ENCODE measurements around the gene DNAL1. TPM values are rescaled to one million over a fixed set of nuclear protein-coding genes. Genes with fewer than 3 reads are reported as not detected.

Gene DNAL1
- total and polyA plus RNA-seq, 9 of the 15 experiments (the other 6 are each of a cell fraction or from before 2014, with no cell fraction given), result 1.6 to 11.7 (median 4.8) TPM

DNA sequence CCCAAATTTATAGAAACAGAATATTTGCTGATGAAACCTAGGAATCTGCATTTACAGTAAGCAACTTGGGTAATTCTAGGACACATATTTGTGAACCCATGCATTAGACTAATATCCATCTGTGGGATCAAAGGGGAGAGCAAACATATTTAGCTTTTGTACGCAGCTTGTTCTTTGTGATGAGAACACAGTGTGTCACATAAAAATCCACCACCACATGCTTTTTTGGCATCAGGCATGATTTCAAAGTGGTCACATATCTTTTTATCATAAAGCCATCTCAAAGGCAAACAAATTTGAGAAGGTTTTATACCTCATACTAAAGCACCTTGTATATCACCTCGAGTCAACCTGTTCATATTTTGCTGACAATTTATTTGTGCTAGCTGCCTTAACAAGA is 15.7 kb downstream of the DNAL1 start:
- FAIRE-seq, result no peak
- no peaks in the 10 kb centered on the region for H3K27me3 ChIP-seq (ENCODE audit: control insufficient read depth in 2 of 2, insufficient read depth in 2 of 2, low read length in 2 of 2)

DNA sequence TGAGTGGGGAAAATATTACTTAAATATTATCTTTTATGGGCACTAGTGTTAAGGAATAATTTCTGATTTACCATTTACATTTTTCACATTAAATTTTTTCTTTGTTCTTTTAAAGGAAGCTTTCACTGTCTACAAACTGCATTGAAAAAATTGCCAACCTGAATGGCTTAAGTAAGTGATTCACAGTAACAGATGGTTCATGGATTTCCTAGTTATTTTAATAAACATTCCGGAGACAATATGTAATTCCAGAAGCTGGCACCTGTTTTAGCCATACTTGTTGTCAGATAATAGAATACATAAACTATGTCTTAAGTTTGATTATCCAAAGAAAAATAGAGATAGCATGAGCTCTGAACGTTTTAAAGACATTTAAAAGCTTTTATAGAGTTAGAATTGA is 17.1 kb downstream of the DNAL1 start:
- Histone ChIP-seq H3K27me3 (ENCODE audit: control insufficient read depth in 2 of 2, insufficient read depth in 2 of 2, low read length in 2 of 2) (no peaks in the 10 kb centered on the region), H3K9me3 (replicated peaks; ENCODE audit: control insufficient read depth, insufficient read depth, low read depth, low read length) (no peaks in the 10 kb centered on the region), H3K9me1 (ENCODE audit: control insufficient read depth, insufficient read depth, low read length) (no peaks in the 10 kb centered on the region), H3K36me3 (ENCODE audit: control insufficient read depth, insufficient read depth, low read length) (no peaks in the 10 kb centered on the region), H3K79me2 (ENCODE audit: control insufficient read depth, insufficient read depth, low read length) (no peaks in the 10 kb centered on the region), H3K27ac (ENCODE audit: extremely low read depth, low read depth, low read length) (no peak overlapping the region), H3K9ac (ENCODE audit: insufficient read depth in 1 of 2, low read depth in 2 of 2, low read length in 2 of 2) (no peak overlapping the region), H3K4me3 (no peak overlapping the region), H3K4me1 (replicated peaks in 1 of 2; ENCODE audit: control insufficient read depth in 2 of 2, insufficient read depth in 2 of 2, low read length in 2 of 2) (peaks cover 0 to 4% of the 10 kb centered on the region in 2 experiments; a peak in 2 of 5 replicates), H2AFZ (ENCODE audit: low read depth, low read length) (no peak overlapping the region), H4K20me1 (replicated peaks; ENCODE audit: control insufficient read depth, insufficient read depth, low read length) (no peaks in the 10 kb centered on the region), H3K4me2 (ENCODE audit: insufficient read depth, low read length) (no peak overlapping the region)
- intact Hi-C loops (cut with micrococcal nuclease), result no loop called here
- WGBS (ENCODE audit: insufficient coverage, low coverage, missing lambda C conversion rate), result 26% methylated on average over 2 of the region's 2 CpGs
- POLR2A ChIA-PET, result interaction anchor here (0.8 kb wide), 2 partner anchors 16 to 124 kb away, joined by 3 read pairs; no protein-coding TSS in a partner anchor
- no peak for ATAC-seq
- in situ Hi-C loops (cut with MboI), result no loop called here
- CTCF ChIA-PET (ENCODE audit: low intra/inter-chr PET ratio), result no interaction called here
- FAIRE-seq, result no peak
- DNase-seq (ENCODE audit: extremely low read depth in 1 of 4, low spot score in 3 of 4), result no peak
- no TSS peak for BruUV-seq (replicated peaks)
- no peak for TF ChIP-seq ZNF324 (CRISPR knock-in tag; IDR thresholded peaks at IDR 0.05)
- no peak for TF ChIP-seq ZNF561 (CRISPR knock-in tag; conservative IDR thresholded peaks at IDR 0.05)
- TF ChIP-seq NUFIP1 (IDR thresholded peaks at IDR 0.05; ENCODE audit: partially characterized antibody), result no peak
- no peak for TF ChIP-seq U2AF1 (optimal IDR thresholded peaks at IDR 0.05; ENCODE audit: low read depth, low read length)
- no peak for TF ChIP-seq SMC3 (conservative IDR thresholded peaks at IDR 0.05; ENCODE audit: insufficient read depth, low read depth, low read length)
- TF ChIP-seq, protein P1, sequence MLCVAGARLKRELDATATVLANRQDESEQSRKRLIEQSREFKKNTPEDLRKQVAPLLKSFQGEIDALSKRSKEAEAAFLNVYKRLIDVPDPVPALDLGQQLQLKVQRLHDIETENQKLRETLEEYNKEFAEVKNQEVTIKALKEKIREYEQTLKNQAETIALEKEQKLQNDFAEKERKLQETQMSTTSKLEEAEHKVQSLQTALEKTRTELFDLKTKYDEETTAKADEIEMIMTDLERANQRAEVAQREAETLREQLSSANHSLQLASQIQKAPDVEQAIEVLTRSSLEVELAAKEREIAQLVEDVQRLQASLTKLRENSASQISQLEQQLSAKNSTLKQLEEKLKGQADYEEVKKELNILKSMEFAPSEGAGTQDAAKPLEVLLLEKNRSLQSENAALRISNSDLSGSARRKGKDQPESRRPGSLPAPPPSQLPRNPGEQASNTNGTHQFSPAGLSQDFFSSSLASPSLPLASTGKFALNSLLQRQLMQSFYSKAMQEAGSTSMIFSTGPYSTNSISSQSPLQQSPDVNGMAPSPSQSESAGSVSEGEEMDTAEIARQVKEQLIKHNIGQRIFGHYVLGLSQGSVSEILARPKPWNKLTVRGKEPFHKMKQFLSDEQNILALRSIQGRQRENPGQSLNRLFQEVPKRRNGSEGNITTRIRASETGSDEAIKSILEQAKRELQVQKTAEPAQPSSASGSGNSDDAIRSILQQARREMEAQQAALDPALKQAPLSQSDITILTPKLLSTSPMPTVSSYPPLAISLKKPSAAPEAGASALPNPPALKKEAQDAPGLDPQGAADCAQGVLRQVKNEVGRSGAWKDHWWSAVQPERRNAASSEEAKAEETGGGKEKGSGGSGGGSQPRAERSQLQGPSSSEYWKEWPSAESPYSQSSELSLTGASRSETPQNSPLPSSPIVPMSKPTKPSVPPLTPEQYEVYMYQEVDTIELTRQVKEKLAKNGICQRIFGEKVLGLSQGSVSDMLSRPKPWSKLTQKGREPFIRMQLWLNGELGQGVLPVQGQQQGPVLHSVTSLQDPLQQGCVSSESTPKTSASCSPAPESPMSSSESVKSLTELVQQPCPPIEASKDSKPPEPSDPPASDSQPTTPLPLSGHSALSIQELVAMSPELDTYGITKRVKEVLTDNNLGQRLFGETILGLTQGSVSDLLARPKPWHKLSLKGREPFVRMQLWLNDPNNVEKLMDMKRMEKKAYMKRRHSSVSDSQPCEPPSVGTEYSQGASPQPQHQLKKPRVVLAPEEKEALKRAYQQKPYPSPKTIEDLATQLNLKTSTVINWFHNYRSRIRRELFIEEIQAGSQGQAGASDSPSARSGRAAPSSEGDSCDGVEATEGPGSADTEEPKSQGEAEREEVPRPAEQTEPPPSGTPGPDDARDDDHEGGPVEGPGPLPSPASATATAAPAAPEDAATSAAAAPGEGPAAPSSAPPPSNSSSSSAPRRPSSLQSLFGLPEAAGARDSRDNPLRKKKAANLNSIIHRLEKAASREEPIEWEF (CRISPR knock-in tag; IDR thresholded peaks at IDR 0.05), result no peak
- TF ChIP-seq KDM1A (IDR thresholded peaks at IDR 0.05), result no peak
- TF ChIP-seq, protein P2, sequence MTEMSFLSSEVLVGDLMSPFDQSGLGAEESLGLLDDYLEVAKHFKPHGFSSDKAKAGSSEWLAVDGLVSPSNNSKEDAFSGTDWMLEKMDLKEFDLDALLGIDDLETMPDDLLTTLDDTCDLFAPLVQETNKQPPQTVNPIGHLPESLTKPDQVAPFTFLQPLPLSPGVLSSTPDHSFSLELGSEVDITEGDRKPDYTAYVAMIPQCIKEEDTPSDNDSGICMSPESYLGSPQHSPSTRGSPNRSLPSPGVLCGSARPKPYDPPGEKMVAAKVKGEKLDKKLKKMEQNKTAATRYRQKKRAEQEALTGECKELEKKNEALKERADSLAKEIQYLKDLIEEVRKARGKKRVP (CRISPR knock-in tag; IDR thresholded peaks at IDR 0.05), result no peak
- TF ChIP-seq, protein P3, sequence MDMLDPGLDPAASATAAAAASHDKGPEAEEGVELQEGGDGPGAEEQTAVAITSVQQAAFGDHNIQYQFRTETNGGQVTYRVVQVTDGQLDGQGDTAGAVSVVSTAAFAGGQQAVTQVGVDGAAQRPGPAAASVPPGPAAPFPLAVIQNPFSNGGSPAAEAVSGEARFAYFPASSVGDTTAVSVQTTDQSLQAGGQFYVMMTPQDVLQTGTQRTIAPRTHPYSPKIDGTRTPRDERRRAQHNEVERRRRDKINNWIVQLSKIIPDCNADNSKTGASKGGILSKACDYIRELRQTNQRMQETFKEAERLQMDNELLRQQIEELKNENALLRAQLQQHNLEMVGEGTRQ (CRISPR knock-in tag; IDR thresholded peaks at IDR 0.05), result no peak

More for the DNA sequence above, 15.7 kb downstream of the DNAL1 start:
- BruUV-seq (replicated peaks), result no TSS peak
- H3K79me2 ChIP-seq (ENCODE audit: control insufficient read depth, insufficient read depth, low read length), result no peaks in the 10 kb centered on the region
- intact Hi-C loops (cut with micrococcal nuclease) (no loop called here), in situ Hi-C loops (cut with MboI) (no loop called here)
- no peak overlapping the region for H2AFZ ChIP-seq (ENCODE audit: low read depth, low read length)
- no peaks in the 10 kb centered on the region for H3K9me1 ChIP-seq (ENCODE audit: control insufficient read depth, insufficient read depth, low read length)
- CTCF ChIA-PET (ENCODE audit: low intra/inter-chr PET ratio), result no interaction called here
- no peaks in the 10 kb centered on the region for H3K36me3 ChIP-seq (ENCODE audit: control insufficient read depth, insufficient read depth, low read length)
- H3K27ac ChIP-seq (ENCODE audit: extremely low read depth, low read depth, low read length), result no peak overlapping the region
- TF ChIP-seq POLR2H (tag; IDR thresholded peaks at IDR 0.05; ENCODE audit: low read depth) (no peak), BCL6 (CRISPR knock-in tag; IDR thresholded peaks at IDR 0.05) (no peak), ZNF589 (CRISPR knock-in tag; IDR thresholded peaks at IDR 0.05; ENCODE audit: low read depth) (no peak)
- WGBS (ENCODE audit: insufficient coverage, low coverage, missing lambda C conversion rate), result 58% methylated on average over 2 of the region's 2 CpGs
- no peak for ATAC-seq
- no peak overlapping the region for H3K4me3 ChIP-seq
- H3K9ac ChIP-seq (ENCODE audit: insufficient read depth in 1 of 2, low read depth in 2 of 2, low read length in 2 of 2), result no peak overlapping the region
- no peaks in the 10 kb centered on the region for H4K20me1 ChIP-seq (replicated peaks; ENCODE audit: control insufficient read depth, insufficient read depth, low read length)
- DNase-seq (ENCODE audit: extremely low read depth in 1 of 4, low spot score in 3 of 4), result no peak
- no peaks in the 10 kb centered on the region for H3K9me3 ChIP-seq (replicated peaks; ENCODE audit: control insufficient read depth, insufficient read depth, low read depth, low read length)
- POLR2A ChIA-PET, result no interaction called here
- no peaks in the 10 kb centered on the region; a peak in 1 of 5 replicates for H3K4me1 ChIP-seq (replicated peaks in 1 of 2; ENCODE audit: control insufficient read depth in 2 of 2, insufficient read depth in 2 of 2, low read length in 2 of 2)
- no peak overlapping the region for H3K4me2 ChIP-seq (ENCODE audit: insufficient read depth, low read length)

All from K562 (cell line).